Astrocyte (in vitro differentiated cells and primary cell): Measurements from ENCODE around the gene FAM53A. TPM values are rescaled to one million over a fixed set of nuclear protein-coding genes. Genes with fewer than 3 reads are reported as not detected.

Experiments
- DNase-seq: peaks from one replicate; pipeline ENCODE4 v3.0.0-alpha.2; 2010; ENCODE audit warnings: low read depth
- FAIRE-seq: peaks from 2 replicates; lab custom pipeline; 2011; peaks lifted over from hg19 to GRCh38; lab: Jason Lieb, UNC
- H2AFZ ChIP-seq: 2 replicates; pipeline ENCODE4 v1.6.0; 2012; ENCODE audit warnings: low read depth, low read length, inconsistent platforms
- H3K27ac ChIP-seq: 2 replicates; pipeline ENCODE4 v1.5.1; 2011; ENCODE audit warnings: low read depth, low read length, inconsistent platforms
- H3K27me3 ChIP-seq: 2 replicates; pipeline ENCODE4 v1.6.0; 2011; ENCODE audit warnings: low read length, inconsistent platforms; ENCODE audit not compliant: insufficient read depth
- H3K36me3 ChIP-seq: 2 replicates; pipeline ENCODE4 v1.5.1; 2011; ENCODE audit warnings: low read length, inconsistent platforms; ENCODE audit not compliant: insufficient read depth
- H3K4me1 ChIP-seq: 2 replicates; pipeline ENCODE4 v1.5.1; 2011; ENCODE audit warnings: low read length, inconsistent platforms; ENCODE audit not compliant: insufficient read depth
- H3K4me2 ChIP-seq: 2 replicates; pipeline ENCODE4 v1.6.0; 2012; ENCODE audit warnings: low read length, inconsistent platforms
- H3K4me3 ChIP-seq: 2 replicates; pipeline ENCODE4 v1.5.1; 2011; ENCODE audit warnings: low read depth, mild to moderate bottlenecking, low read length, inconsistent platforms; ENCODE audit not compliant: insufficient read depth
- H3K79me2 ChIP-seq: 2 replicates; pipeline ENCODE4 v1.6.0; 2012; ENCODE audit warnings: mild to moderate bottlenecking, low read length, inconsistent platforms; ENCODE audit not compliant: insufficient read depth
- H3K9ac ChIP-seq: 2 replicates; pipeline ENCODE4 v1.6.0; 2012; ENCODE audit warnings: mild to moderate bottlenecking, low read length, inconsistent platforms
- H3K9me3 ChIP-seq: 2 replicates; pipeline ENCODE4 v1.5.1; 2012; ENCODE audit warnings: low read depth, mild to moderate bottlenecking, low read length, inconsistent platforms; ENCODE audit not compliant: insufficient read depth
- H4K20me1 ChIP-seq: 2 replicates; pipeline ENCODE4 v1.6.0; 2012; ENCODE audit warnings: low read length, inconsistent platforms; ENCODE audit not compliant: insufficient read depth
- H3K27ac Mint-ChIP-seq: one replicate; pipeline ENCODE4 v1.8.0; 2021; ENCODE audit warnings: mild to moderate bottlenecking, mixed read lengths; ENCODE audit not compliant: unreplicated experiment
- H3K27me3 Mint-ChIP-seq: one replicate; pipeline ENCODE4 v1.8.0; 2021; ENCODE audit warnings: low read depth, mixed read lengths; ENCODE audit not compliant: unreplicated experiment
- H3K36me3 Mint-ChIP-seq: one replicate; pipeline ENCODE4 v1.8.0; 2021; ENCODE audit warnings: low read depth, mixed read lengths; ENCODE audit not compliant: unreplicated experiment
- H3K4me1 Mint-ChIP-seq: one replicate; pipeline ENCODE4 v1.8.0; 2021; ENCODE audit warnings: low read depth, mixed read lengths; ENCODE audit not compliant: unreplicated experiment
- H3K4me3 Mint-ChIP-seq: one replicate; pipeline ENCODE4 v1.8.0; 2021; ENCODE audit warnings: mild to moderate bottlenecking, moderate library complexity, mixed read lengths; ENCODE audit not compliant: unreplicated experiment
- H3K9me3 Mint-ChIP-seq: one replicate; pipeline ENCODE4 v1.8.0; 2021; ENCODE audit warnings: mild to moderate bottlenecking, mixed read lengths; ENCODE audit not compliant: unreplicated experiment
- EZH2 ChIP-seq: IDR thresholded peaks from 2 replicates; pipeline ENCODE4 v1.6.1; 2012; ENCODE audit warnings: mild to moderate bottlenecking, low read length, inconsistent platforms; ENCODE audit not compliant: insufficient read depth
- total RNA-seq: library from RNA; stranded (reverse); gene quantifications from 2 replicates; pipeline ENCODE4 v1.2.1, GENCODE V29; 2021
- TF ChIP-seq, protein P1 (sequence below): IDR thresholded peaks from 2 replicates; pipeline ENCODE4 v1.5.1; 2011; ENCODE audit warnings: low read depth, mild to moderate bottlenecking, inconsistent platforms, low read length, moderate library complexity; ENCODE audit not compliant: insufficient read depth

FAM53A gene
- total RNA-seq, 1 donor from 2014 or later: 2.1 TPM

DNA sequence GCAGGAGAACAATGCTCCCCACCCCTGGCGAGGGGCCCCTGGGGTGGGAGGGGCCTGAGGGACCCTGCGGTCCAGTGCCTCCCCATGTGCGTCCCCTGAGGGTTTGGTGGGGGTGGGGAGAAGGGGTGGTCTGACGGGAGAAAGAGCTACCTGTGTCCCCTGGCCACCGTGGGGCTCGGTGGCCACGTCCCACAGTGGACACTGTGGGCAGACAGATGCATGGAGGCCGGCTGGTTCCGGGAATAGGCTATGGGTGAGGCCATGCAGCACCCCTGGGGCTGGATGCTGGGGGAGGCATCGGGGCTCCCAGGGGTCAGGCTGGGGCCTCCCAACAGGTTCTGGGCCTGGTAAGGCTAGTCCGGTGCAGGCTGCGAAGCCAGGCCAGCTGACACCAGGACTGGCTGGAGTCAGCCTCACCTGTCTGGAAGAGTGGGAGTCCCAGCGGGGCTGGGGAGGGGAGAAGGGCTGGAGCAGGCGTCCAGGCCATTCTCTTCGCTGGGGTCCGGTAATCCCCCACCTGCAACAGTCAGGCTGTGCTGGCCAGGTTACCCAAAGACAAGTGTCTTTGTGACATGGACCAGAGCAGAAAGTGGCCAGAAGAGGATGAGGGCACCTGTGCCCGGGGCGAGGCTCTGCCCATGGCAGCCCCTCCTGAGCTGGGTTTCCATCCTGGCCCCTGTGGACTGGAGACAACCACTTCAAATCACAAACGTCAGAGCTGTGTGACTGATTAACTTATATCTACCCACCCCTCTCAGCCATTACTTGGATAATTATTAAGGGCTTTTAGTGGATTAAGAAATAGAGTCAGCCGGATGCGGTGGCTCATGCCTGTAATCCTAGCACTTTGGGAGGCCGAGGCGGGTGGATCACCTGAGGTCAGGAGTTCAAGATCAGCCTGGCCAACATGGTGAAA lies 1.4 kb upstream of the FAM53A start:
- H3K4me3 Mint-ChIP-seq: no peak overlapping the region
- H3K79me2 ChIP-seq: no peaks in the 10 kb centered on the region
- H3K4me3 ChIP-seq: no peak overlapping the region
- no peaks in the 10 kb centered on the region for H3K9me3 Mint-ChIP-seq
- H3K36me3 ChIP-seq: no peaks in the 10 kb centered on the region
- H3K27ac ChIP-seq: no peak overlapping the region
- peaks cover 12% of the 10 kb centered on the region for H3K4me1 ChIP-seq
- DNase-seq (no peak), FAIRE-seq (no peak)
- H3K4me2 ChIP-seq: no peak overlapping the region
- no peaks in the 10 kb centered on the region for H3K9me3 ChIP-seq
- H4K20me1 ChIP-seq: no peaks in the 10 kb centered on the region
- H3K27me3 ChIP-seq: no peaks in the 10 kb centered on the region
- no peaks in the 10 kb centered on the region for H3K27me3 Mint-ChIP-seq
- no peaks in the 10 kb centered on the region for H3K4me1 Mint-ChIP-seq
- H2AFZ ChIP-seq: no peak overlapping the region
- peaks cover 4% of the 10 kb centered on the region for H3K36me3 Mint-ChIP-seq
- TF ChIP-seq, protein P1, sequence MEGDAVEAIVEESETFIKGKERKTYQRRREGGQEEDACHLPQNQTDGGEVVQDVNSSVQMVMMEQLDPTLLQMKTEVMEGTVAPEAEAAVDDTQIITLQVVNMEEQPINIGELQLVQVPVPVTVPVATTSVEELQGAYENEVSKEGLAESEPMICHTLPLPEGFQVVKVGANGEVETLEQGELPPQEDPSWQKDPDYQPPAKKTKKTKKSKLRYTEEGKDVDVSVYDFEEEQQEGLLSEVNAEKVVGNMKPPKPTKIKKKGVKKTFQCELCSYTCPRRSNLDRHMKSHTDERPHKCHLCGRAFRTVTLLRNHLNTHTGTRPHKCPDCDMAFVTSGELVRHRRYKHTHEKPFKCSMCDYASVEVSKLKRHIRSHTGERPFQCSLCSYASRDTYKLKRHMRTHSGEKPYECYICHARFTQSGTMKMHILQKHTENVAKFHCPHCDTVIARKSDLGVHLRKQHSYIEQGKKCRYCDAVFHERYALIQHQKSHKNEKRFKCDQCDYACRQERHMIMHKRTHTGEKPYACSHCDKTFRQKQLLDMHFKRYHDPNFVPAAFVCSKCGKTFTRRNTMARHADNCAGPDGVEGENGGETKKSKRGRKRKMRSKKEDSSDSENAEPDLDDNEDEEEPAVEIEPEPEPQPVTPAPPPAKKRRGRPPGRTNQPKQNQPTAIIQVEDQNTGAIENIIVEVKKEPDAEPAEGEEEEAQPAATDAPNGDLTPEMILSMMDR: no peak
- no peak for TF ChIP-seq EZH2
- H3K27ac Mint-ChIP-seq: no peak overlapping the region
- no peak overlapping the region for H3K9ac ChIP-seq

DNA sequence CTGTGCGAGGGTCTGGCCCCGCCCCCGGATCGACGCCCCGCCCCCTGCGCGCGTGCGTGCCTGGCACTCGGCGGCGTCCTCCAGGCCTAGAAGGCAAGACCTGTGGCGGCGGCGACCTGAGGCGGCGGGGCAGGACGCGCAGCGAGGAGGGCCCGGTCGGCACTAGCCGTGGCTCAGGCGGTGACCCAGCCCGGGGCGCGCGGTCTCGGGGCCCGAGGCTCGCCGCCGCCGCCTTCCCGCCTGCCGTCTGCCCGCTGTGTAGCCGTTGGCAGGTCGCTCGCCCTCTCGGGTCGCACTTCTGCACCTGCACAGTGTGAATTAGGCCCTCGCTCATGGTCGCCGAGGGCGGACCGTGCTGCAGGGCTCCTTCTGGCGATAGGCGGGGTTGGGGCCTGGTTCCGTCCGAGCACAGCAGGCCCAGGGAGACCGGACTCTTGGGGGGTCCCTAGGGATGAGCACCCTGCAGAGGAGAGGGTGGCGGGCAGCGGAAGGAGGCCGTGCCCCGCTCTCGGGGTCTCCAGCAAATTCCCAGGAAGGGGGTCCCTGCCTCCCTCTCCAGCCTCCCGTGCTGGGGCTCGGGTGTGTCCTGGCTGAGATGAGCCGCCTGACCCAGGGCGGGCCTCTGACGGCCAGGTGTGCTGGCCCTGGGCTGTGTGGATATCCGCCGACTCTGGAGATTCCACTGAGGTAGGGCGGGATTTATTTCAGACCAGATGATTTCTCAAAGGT lies 557 bp upstream of the FAM53A start:
- no peak for DNase-seq
- peak overlapping the region; percentile 73 for H3K4me3 Mint-ChIP-seq
- H3K27ac Mint-ChIP-seq: no peak overlapping the region

More for the DNA sequence above, 557 bp upstream of the FAM53A start:
- TF ChIP-seq, protein P1: no peak
- TF ChIP-seq EZH2: no peak
- no peaks in the 10 kb centered on the region for H3K4me1 Mint-ChIP-seq
- no peaks in the 10 kb centered on the region for H3K9me3 Mint-ChIP-seq
- Histone ChIP-seq H3K27me3 (no peaks in the 10 kb centered on the region), H3K27ac (no peak overlapping the region), H2AFZ (peak overlapping the region; percentile 80), H3K4me3 (peak overlapping the region; percentile 42), H3K79me2 (no peaks in the 10 kb centered on the region), H4K20me1 (no peaks in the 10 kb centered on the region), H3K9me3 (no peaks in the 10 kb centered on the region), H3K4me2 (peak overlapping the region; percentile 77), H3K4me1 (peaks cover 12% of the 10 kb centered on the region), H3K36me3 (no peaks in the 10 kb centered on the region), H3K9ac (peak overlapping the region; percentile 58)
- H3K36me3 Mint-ChIP-seq: peaks cover 2% of the 10 kb centered on the region
- no peak for FAIRE-seq
- no peaks in the 10 kb centered on the region for H3K27me3 Mint-ChIP-seq
